Neural cell (in vitro differentiated cells): Measurements from ENCODE around the gene CSMD2. TPM values are rescaled to one million over a fixed set of nuclear protein-coding genes. Genes with fewer than 3 reads are reported as not detected.
"Not testable (repeated sequence)": the region's sequence is repeated elsewhere in the genome, so short reads cannot be mapped to it uniquely, and the experiment has no call there.

ENCODE experiments used
- H2AFZ ChIP-seq: fragments of 200-600, 300-800 bp; sonication (generic), shearing (Covaris generic); 2 replicates; pipeline ENCODE4 v1.6.0; 2014; ENCODE audit warnings: low read depth, mild to moderate bottlenecking, antibody characterized with exemption, low read length, moderate library complexity
- H3F3A ChIP-seq: fragments of 200-600 bp; shearing (Covaris generic); 2 replicates; pipeline ENCODE4 v1.6.1; 2016; ENCODE audit warnings: mild to moderate bottlenecking, moderate library complexity, mixed read lengths, antibody characterized with exemption, low read length; ENCODE audit not compliant: insufficient read depth, poor library complexity, severe bottlenecking
- H3K27ac ChIP-seq: fragments of 200-600, 300-800 bp; sonication (generic), shearing (Covaris generic); 2 replicates; pipeline ENCODE4 v1.5.1; 2014; ENCODE audit warnings: mild to moderate bottlenecking, low read length, moderate library complexity
- H3K27me3 ChIP-seq: fragments of 300-800, 200-600 bp; sonication (generic), shearing (Covaris generic); 2 replicates; pipeline ENCODE4 v1.6.0; 2014; ENCODE audit warnings: mild to moderate bottlenecking, low read depth, low read length, moderate library complexity; ENCODE audit not compliant: insufficient read depth
- H3K36me3 ChIP-seq: fragments of 300-800, 200-600 bp; sonication (generic), shearing (Covaris generic); 2 replicates; pipeline ENCODE4 v1.5.1; 2014; ENCODE audit warnings: mild to moderate bottlenecking, antibody characterized with exemption, low read length, moderate library complexity; ENCODE audit not compliant: insufficient read depth
- H3K4me2 ChIP-seq: fragments of 300-800, 200-600 bp; sonication (generic), shearing (Covaris generic); 2 replicates; pipeline ENCODE4 v1.6.0; 2014; ENCODE audit warnings: mild to moderate bottlenecking, low read length
- H3K4me3 ChIP-seq: fragments of 300-800, 200-600 bp; sonication (generic), shearing (Covaris generic); 2 replicates; pipeline ENCODE4 v1.5.1; 2014; ENCODE audit warnings: mild to moderate bottlenecking, low read length, moderate library complexity
- H3K79me2 ChIP-seq: fragments of 200-600 bp; shearing (Covaris generic); replicated peaks from 2 replicates; pipeline ENCODE4 v1.6.0; 2014; ENCODE audit warnings: mild to moderate bottlenecking, low read length, moderate library complexity; ENCODE audit not compliant: insufficient read depth
- H3K9ac ChIP-seq: fragments of 300-800, 200-600 bp; sonication (generic), shearing (Covaris generic); 2 replicates; pipeline ENCODE4 v1.6.1; 2016; ENCODE audit warnings: mild to moderate bottlenecking, low read length, mixed read lengths
- H3K9me2 ChIP-seq: fragments of 200-600 bp; shearing (Covaris generic); 2 replicates; pipeline ENCODE4 v1.6.1; 2016; ENCODE audit warnings: mild to moderate bottlenecking, low read length, mixed read lengths; ENCODE audit not compliant: insufficient read depth
- H3K9me3 ChIP-seq: fragments of 200-600, 300-800 bp; sonication (generic), shearing (Covaris generic); 2 replicates; pipeline ENCODE4 v1.6.1; 2016; ENCODE audit warnings: mild to moderate bottlenecking, mixed run types, low read length, moderate library complexity, mixed read lengths
- H4K20me1 ChIP-seq: fragments of 200-600 bp; shearing (Covaris generic); 2 replicates; pipeline ENCODE4 v1.6.1; 2016; ENCODE audit warnings: mild to moderate bottlenecking, mixed run types; ENCODE audit not compliant: insufficient read depth
- EP300 ChIP-seq: fragments of 450-650 bp; conservative IDR thresholded peaks from 2 replicates; pipeline ENCODE4 v1.6.1; 2014; ENCODE audit warnings: antibody characterized with exemption, mild to moderate bottlenecking, moderate library complexity; ENCODE audit not compliant: poor library complexity, severe bottlenecking
- EZH2 ChIP-seq: fragments of 200-600, 300-800 bp; shearing (Covaris generic), sonication (generic); IDR thresholded peaks from 2 replicates; pipeline ENCODE4 v1.6.1; 2014; ENCODE audit warnings: antibody characterized with exemption, low read length, borderline replicate concordance, mild to moderate bottlenecking; ENCODE audit not compliant: insufficient read depth, poor library complexity, severe bottlenecking
- MXI1 ChIP-seq: fragments of 450-650 bp; conservative IDR thresholded peaks from 2 replicates; pipeline ENCODE4 v1.6.1; 2014; ENCODE audit warnings: antibody characterized with exemption, mild to moderate bottlenecking; ENCODE audit not compliant: poor library complexity, severe bottlenecking
- POLR2AphosphoS5 ChIP-seq: IDR thresholded peaks from 2 replicates; pipeline ENCODE4 v1.6.1; 2012
- RAD21 ChIP-seq: fragments of 450-650 bp; conservative IDR thresholded peaks from 2 replicates; pipeline ENCODE4 v1.6.1; 2014; ENCODE audit warnings: antibody characterized with exemption, mild to moderate bottlenecking, moderate library complexity
- SMC3 ChIP-seq: fragments of 450-650 bp; conservative IDR thresholded peaks from 2 replicates; pipeline ENCODE4 v1.6.1; 2014; ENCODE audit warnings: antibody characterized with exemption, mild to moderate bottlenecking, moderate library complexity; ENCODE audit not compliant: poor library complexity
- TAF1 ChIP-seq: IDR thresholded peaks from 2 replicates; pipeline ENCODE4 v1.6.1; 2012; ENCODE audit warnings: low read depth
- polyA plus RNA-seq: library from polyadenylated mRNA; depleted of rRNA; stranded (reverse); fragments of >200 nt; gene quantifications from 2 replicates; pipeline ENCODE4 v1.2.3, GENCODE V29; 2014
- TF ChIP-seq, protein P1 (sequence below): IDR thresholded peaks from 2 replicates; pipeline ENCODE4 v1.6.1; 2012; ENCODE audit warnings: borderline replicate concordance
- TF ChIP-seq, protein P2 (sequence below): fragments of 450-650 bp; IDR thresholded peaks from 2 replicates; pipeline ENCODE4 v1.5.1; 2014; ENCODE audit warnings: antibody characterized with exemption, mild to moderate bottlenecking, moderate library complexity; ENCODE audit not compliant: poor library complexity, severe bottlenecking

CSMD2 gene
- polyA plus RNA-seq, 1 donor from 2014 or later, result 9.6 TPM

DNA sequence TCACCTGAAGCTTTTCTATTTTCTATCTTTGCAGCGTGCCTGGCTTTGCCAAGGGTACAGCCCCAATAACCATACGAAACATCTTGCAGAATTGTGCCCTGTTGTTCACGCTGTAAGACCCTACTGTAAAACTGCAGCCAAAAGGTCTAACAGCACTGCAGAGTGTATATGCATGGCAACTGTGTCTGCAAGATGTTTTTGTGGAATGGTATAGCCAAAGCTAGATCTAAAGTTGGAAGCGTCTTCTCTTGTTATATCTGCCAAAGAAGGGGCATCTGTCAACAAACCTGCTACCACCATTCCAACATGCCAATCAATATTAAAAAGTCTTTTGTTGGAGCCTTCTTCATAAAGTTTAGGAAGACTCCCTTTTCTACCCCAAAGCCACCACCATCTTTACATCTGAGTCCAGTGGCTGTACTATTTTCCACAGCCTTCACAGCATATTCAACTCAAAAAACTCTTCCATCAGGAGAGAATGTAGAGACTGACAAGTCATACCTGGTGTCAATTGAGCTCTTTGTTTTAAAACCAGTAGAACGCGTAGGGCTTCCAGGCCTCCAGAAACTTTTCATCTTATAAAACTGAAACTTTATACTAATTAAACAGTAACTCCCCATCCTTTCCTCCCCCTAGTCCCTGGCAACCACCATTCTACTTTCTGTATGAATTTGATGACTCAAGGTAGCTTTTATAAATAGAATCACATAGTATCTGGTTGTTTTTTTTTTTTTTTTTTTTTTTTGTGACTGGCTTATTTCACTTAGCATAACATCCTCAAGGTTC lies 652.6 kb downstream of the CSMD2 start:
- H3K9me2 ChIP-seq, result no peaks in the 10 kb centered on the region
- H4K20me1 ChIP-seq, result no peaks in the 10 kb centered on the region
- H3K27ac ChIP-seq, result no peak overlapping the region
- no peak overlapping the region for H3K4me3 ChIP-seq
- no peaks in the 10 kb centered on the region for H3K9me3 ChIP-seq
- H3F3A ChIP-seq, result no peaks in the 10 kb centered on the region
- H3K79me2 ChIP-seq, result no peaks in the 10 kb centered on the region
- H3K36me3 ChIP-seq, result no peaks in the 10 kb centered on the region
- no peak overlapping the region for H2AFZ ChIP-seq
- TF ChIP-seq, protein P1, sequence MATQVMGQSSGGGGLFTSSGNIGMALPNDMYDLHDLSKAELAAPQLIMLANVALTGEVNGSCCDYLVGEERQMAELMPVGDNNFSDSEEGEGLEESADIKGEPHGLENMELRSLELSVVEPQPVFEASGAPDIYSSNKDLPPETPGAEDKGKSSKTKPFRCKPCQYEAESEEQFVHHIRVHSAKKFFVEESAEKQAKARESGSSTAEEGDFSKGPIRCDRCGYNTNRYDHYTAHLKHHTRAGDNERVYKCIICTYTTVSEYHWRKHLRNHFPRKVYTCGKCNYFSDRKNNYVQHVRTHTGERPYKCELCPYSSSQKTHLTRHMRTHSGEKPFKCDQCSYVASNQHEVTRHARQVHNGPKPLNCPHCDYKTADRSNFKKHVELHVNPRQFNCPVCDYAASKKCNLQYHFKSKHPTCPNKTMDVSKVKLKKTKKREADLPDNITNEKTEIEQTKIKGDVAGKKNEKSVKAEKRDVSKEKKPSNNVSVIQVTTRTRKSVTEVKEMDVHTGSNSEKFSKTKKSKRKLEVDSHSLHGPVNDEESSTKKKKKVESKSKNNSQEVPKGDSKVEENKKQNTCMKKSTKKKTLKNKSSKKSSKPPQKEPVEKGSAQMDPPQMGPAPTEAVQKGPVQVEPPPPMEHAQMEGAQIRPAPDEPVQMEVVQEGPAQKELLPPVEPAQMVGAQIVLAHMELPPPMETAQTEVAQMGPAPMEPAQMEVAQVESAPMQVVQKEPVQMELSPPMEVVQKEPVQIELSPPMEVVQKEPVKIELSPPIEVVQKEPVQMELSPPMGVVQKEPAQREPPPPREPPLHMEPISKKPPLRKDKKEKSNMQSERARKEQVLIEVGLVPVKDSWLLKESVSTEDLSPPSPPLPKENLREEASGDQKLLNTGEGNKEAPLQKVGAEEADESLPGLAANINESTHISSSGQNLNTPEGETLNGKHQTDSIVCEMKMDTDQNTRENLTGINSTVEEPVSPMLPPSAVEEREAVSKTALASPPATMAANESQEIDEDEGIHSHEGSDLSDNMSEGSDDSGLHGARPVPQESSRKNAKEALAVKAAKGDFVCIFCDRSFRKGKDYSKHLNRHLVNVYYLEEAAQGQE, result no peak
- TF ChIP-seq EP300, result no peak
- no peak for TF ChIP-seq POLR2AphosphoS5
- TF ChIP-seq, protein P2, sequence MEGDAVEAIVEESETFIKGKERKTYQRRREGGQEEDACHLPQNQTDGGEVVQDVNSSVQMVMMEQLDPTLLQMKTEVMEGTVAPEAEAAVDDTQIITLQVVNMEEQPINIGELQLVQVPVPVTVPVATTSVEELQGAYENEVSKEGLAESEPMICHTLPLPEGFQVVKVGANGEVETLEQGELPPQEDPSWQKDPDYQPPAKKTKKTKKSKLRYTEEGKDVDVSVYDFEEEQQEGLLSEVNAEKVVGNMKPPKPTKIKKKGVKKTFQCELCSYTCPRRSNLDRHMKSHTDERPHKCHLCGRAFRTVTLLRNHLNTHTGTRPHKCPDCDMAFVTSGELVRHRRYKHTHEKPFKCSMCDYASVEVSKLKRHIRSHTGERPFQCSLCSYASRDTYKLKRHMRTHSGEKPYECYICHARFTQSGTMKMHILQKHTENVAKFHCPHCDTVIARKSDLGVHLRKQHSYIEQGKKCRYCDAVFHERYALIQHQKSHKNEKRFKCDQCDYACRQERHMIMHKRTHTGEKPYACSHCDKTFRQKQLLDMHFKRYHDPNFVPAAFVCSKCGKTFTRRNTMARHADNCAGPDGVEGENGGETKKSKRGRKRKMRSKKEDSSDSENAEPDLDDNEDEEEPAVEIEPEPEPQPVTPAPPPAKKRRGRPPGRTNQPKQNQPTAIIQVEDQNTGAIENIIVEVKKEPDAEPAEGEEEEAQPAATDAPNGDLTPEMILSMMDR, result no peak
- no peak overlapping the region for H3K4me2 ChIP-seq
- H3K27me3 ChIP-seq, result no peaks in the 10 kb centered on the region
- H3K9ac ChIP-seq, result no peak overlapping the region

DNA sequence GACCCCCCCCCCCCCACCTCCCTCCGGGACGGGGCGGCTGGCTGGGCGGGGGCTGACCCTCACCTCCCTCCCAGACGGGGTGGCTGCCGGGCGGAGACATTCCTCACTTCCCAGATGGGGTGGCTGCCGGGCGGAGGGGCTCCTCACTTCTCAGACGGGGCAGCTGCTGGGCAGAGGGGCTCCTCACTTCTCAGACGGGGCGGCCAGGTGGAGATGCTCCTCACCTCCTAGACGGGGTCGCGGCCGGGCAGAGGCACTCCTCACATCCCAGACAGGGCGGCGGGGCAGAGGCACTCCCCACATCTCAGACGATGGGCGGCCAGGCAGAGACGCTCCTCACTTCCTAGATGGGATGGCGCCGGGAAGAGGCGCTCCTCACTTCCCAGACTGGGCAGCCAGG lies 655.8 kb downstream of the CSMD2 start:
- not testable (repeated sequence) for H2AFZ ChIP-seq, H3K27ac ChIP-seq, H3K27me3 ChIP-seq, H3K9ac ChIP-seq, H3K79me2 ChIP-seq, H3K4me2 ChIP-seq, H3K9me3 ChIP-seq, H3F3A ChIP-seq, H3K36me3 ChIP-seq, H3K9me2 ChIP-seq, H4K20me1 ChIP-seq, H3K4me3 ChIP-seq

DNA sequence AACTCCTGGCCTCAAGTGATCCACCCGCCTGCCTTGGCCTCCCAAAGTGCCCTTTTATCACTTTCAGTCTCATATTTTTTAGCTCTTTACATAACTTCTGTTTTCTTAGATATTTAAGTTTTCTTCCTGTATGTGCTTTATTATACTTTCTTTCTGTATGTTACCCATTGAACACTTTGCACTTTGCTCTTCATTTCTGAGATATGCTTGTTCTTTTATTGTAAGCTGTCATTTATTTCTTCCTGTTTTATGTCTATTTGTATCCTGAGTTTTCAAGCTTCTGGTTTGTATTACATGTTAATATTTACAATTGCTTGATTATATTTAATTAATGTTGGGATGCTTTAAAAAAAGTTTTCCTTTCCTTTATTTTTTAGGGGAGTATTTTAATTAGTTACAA lies 656.9 kb downstream of the CSMD2 start:
- Histone ChIP-seq H3K27ac (no peak overlapping the region), H3K36me3 (no peaks in the 10 kb centered on the region), H3K9ac (no peak overlapping the region), H3K4me3 (no peak overlapping the region), H4K20me1 (no peaks in the 10 kb centered on the region), H3K79me2 (no peaks in the 10 kb centered on the region), H3K9me3 (no peaks in the 10 kb centered on the region), H3K9me2 (no peaks in the 10 kb centered on the region), H3K27me3 (no peaks in the 10 kb centered on the region), H2AFZ (no peak overlapping the region), H3K4me2 (no peak overlapping the region), H3F3A (no peaks in the 10 kb centered on the region)
- TF ChIP-seq, protein P2, result no peak
- TF ChIP-seq, protein P1, result no peak
- TF ChIP-seq MXI1 (no peak), EZH2 (no peak), TAF1 (no peak), SMC3 (no peak), RAD21 (no peak), EP300 (no peak)
